Measurements from ENCODE around the gene PPP1R3A.

PPP1R3A gene

DNA sequence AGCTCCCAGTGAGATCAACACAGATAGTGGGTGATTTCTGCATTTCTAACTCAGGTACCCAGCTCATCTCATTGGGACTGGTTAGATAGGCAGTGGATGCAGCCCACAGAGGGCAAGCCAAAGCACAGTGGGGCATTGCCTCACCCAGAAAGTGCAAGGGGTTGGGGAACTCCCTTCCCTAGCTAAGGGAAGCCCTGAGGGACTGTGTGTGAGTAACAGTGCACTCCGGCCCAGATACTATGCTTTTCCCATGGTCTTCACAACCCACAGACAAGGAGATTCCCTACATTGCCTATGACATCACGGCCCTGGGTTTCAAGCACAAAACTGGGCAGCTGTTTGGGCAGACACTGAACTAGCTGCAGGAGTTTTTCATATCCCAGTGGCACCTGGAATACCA is 62.8 kb downstream of the PPP1R3A start:
- H3K9me3 ChIP-seq (ENCODE audit: control insufficient read depth, insufficient read depth, low read length): no peaks in the 10 kb centered on the region
- no peak overlapping the region for H3K9ac ChIP-seq (ENCODE audit: low read depth, low read length)
- H3K4me1 ChIP-seq (ENCODE audit: insufficient read depth, low read length): no peaks in the 10 kb centered on the region
- H3K36me3 ChIP-seq (ENCODE audit: insufficient read depth, low read length): no peaks in the 10 kb centered on the region

DNA sequence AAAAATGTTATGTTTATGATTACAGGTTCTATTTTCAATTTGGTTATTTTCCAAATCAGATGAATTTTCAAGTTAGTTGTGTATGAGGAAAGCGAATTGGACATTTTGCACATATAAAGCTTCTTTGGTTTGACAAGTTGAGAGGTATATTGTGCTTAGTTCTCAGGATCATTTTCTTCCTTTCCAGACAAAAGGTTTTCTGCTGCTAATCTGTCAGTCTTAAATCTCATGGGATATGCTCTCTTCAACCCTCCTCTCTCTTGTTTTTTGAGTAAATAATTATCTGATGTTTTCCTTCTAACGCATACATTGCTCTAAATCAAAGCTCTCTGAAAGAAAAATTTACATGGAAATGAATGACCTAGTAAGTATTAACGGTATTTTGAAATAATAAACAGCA is 77.9 kb downstream of the PPP1R3A start:
- Histone ChIP-seq H3K9me3 (ENCODE audit: control insufficient read depth, insufficient read depth, low read length) (no peaks in the 10 kb centered on the region; the same call in 1 of the 2 replicates), H3K4me1 (ENCODE audit: insufficient read depth, low read length) (no peaks in the 10 kb centered on the region), H3K9ac (ENCODE audit: low read depth, low read length) (no peak overlapping the region), H3K36me3 (ENCODE audit: insufficient read depth, low read length) (no peaks in the 10 kb centered on the region)

DNA sequence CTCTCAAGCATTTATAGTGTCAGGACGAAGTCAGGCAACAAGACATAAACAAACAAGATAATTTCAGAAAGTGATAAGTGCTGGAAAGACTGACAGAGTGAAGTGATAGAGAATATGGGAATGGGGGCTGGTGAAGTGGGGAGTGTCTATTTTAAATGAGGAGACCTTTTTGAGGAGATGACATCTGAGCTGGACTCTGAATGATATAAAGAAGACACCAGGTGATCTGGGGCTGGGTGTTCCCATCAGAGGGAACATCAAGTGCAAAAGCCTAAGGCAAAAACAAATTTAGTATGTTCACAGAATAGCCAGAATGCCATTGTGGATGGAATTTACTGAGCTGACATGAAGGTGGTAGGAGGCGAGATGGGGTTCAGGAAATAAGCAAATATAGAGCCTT is 83.4 kb downstream of the PPP1R3A start:
- no peaks in the 10 kb centered on the region; the same call in 1 of the 2 replicates for H3K9me3 ChIP-seq (ENCODE audit: control insufficient read depth, insufficient read depth, low read length)
- H3K9ac ChIP-seq (ENCODE audit: low read depth, low read length): no peak overlapping the region
- H3K36me3 ChIP-seq (ENCODE audit: insufficient read depth, low read length): no peaks in the 10 kb centered on the region
- H3K4me1 ChIP-seq (ENCODE audit: insufficient read depth, low read length): no peaks in the 10 kb centered on the region

DNA sequence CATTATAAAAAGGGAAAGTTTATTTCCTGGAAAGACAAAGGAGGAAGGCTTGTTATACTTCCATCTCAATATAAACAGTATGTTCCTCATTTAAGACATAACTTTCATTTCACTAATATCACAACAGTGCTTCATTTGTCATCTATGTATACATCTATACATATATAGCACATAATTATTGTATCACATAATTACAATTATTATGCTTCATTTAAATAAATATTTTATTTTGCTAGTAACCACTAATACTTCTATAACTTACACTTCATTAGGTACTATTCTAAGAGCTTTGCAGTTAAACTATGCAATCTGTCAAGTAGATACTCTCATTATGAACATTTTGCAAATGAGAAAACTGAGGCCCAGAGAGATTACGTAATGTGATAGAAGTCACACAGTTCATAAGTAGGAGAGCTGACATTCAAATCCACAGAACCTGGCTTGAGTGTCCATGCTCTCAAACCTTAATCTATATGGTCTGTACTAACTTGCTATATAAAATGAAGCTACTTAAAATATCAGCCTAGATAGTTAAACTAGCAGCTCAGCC is 86.5 kb downstream of the PPP1R3A start:
- H3K9me3 ChIP-seq (ENCODE audit: control insufficient read depth, insufficient read depth, low read length): no peaks in the 10 kb centered on the region
- H3K9ac ChIP-seq (ENCODE audit: low read depth, low read length): no peak overlapping the region
- H3K36me3 ChIP-seq (ENCODE audit: insufficient read depth, low read length): no peaks in the 10 kb centered on the region
- no peaks in the 10 kb centered on the region for H3K4me1 ChIP-seq (ENCODE audit: insufficient read depth, low read length)

DNA sequence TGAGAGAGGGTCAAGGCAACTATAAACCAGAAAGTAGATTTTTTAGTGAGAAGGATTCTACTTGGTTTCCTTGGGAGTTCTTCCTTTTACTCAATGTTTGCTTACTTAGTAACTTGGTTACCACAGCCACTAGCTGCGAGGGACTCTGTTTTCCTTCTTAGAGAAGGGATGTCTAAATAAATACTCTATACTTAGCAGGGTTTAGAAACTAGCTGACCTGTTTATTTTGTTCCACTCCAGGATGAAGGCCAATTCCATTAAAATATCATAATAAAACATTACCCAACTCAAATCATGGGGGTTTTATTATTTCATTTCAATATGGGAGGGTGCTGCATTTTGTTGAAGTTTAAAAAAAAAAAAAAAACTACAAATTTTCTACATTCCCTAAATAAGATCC is 87.3 kb downstream of the PPP1R3A start:
- Histone ChIP-seq H3K36me3 (ENCODE audit: insufficient read depth, low read length) (no peaks in the 10 kb centered on the region), H3K9ac (ENCODE audit: low read depth, low read length) (no peak overlapping the region), H3K4me1 (ENCODE audit: insufficient read depth, low read length) (peaks cover under 1% of the 10 kb centered on the region; the same call in 1 of the 2 replicates), H3K9me3 (ENCODE audit: control insufficient read depth, insufficient read depth, low read length) (no peaks in the 10 kb centered on the region)

DNA sequence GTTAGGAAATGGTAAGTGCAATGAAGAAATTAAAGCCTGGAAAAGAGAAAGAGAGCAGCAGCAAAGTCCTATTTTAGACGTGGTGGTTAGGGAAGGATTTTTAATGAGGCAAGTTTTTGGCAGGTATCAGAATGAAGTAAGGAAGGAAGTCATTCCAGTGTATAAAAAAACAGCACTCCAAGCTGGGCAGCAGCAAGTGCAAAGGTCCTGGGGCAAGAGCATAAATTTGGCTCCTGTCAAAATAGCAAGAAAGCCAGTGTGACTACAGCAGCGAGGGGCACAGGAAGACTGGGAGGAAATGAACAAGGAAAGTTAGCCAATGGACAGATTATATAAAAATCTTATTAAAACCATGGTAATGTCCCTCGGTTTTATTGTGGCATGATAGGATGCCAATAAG is 90.2 kb downstream of the PPP1R3A start:
- Histone ChIP-seq H3K36me3 (ENCODE audit: insufficient read depth, low read length) (no peaks in the 10 kb centered on the region), H3K4me1 (ENCODE audit: insufficient read depth, low read length) (peaks cover 13% of the 10 kb centered on the region; the same call in 1 of the 2 replicates), H3K9ac (ENCODE audit: low read depth, low read length) (no peak overlapping the region), H3K9me3 (ENCODE audit: control insufficient read depth, insufficient read depth, low read length) (no peaks in the 10 kb centered on the region)
